H1 (cell line): ENCODE data around the gene CRTC1. TPM values are rescaled to one million over a fixed set of nuclear protein-coding genes. Genes with fewer than 3 reads are reported as not detected.

ENCODE experiments used
- CTCF ChIA-PET: fragments of 300-600 bp; sonication (Branson Sonifier 250); formaldehyde crosslinking; loops from one replicate; lab custom pipeline; 2021; ENCODE audit not compliant: partially characterized antibody; lab: Charles Lee
- POLR2A ChIA-PET: fragments of 300-600 bp; sonication (Branson Sonifier 250); formaldehyde crosslinking; loops from one replicate; lab custom pipeline; 2021; ENCODE audit warnings: inconsistent platforms; ENCODE audit not compliant: partially characterized antibody; lab: Charles Lee
- DNase-seq, 2 experiments: peaks; one replicate each; pipeline versions ENCODE4 v3.0.0 to v3.0.0-alpha.2; 2010 to 2022; ENCODE audit warnings: low spot score in 2 of 2, low read depth in 1 of 2, mixed read lengths in 1 of 2
- FAIRE-seq: peaks from 2 replicates; lab custom pipeline; 2011; peaks lifted over from hg19 to GRCh38; lab: Jason Lieb, UNC
- H2AFZ ChIP-seq: 2 replicates; pipeline ENCODE4 v1.8.1; 2012; ENCODE audit warnings: low read length, inconsistent platforms
- H2AK5ac ChIP-seq: 2 replicates; pipeline ENCODE4 v1.6.1; 2013; ENCODE audit warnings: low read depth, low read length
- H2BK120ac ChIP-seq: replicated peaks from 2 replicates; pipeline ENCODE3; 2013; ENCODE audit warnings: low read depth, low read length, inconsistent platforms
- H2BK12ac ChIP-seq: 2 replicates; pipeline ENCODE4 v1.6.1; 2013; ENCODE audit warnings: low read depth, low read length
- H2BK15ac ChIP-seq: 2 replicates; pipeline ENCODE4 v1.6.1; 2013; ENCODE audit warnings: low read length
- H2BK20ac ChIP-seq: 2 replicates; pipeline ENCODE4 v1.6.1; 2013; ENCODE audit warnings: low read length
- H2BK5ac ChIP-seq: 2 replicates; pipeline ENCODE4 v1.6.1; 2013; ENCODE audit warnings: low read depth, low read length
- H3K14ac ChIP-seq: 2 replicates; pipeline ENCODE4 v1.6.1; 2013; ENCODE audit warnings: inconsistent platforms; ENCODE audit not compliant: insufficient read length
- H3K18ac ChIP-seq: 2 replicates; pipeline ENCODE4 v1.6.1; 2013; ENCODE audit warnings: low read length; ENCODE audit errors: extremely low read depth
- H3K23ac ChIP-seq: 2 replicates; pipeline ENCODE4 v1.6.1; 2013; ENCODE audit warnings: inconsistent platforms; ENCODE audit not compliant: insufficient read length
- H3K23me2 ChIP-seq: 2 replicates; pipeline ENCODE4 v1.6.1; 2013; ENCODE audit warnings: low read depth, low read length
- H3K27ac ChIP-seq: 2 replicates; pipeline ENCODE4 v1.6.1; 2011; ENCODE audit warnings: low read depth, low read length, inconsistent platforms
- H3K27me3 ChIP-seq, 4 experiments: replicated peaks in 1 of 4; 1 replicate in 1 of 4; 2 replicates in 3 of 4; pipeline versions ENCODE4 v1.6.1 to v1.8.1; 2011 to 2013; ENCODE audit warnings: low read length in 3 of 4, mild to moderate bottlenecking in 3 of 4, inconsistent platforms in 2 of 4, mixed read lengths in 2 of 4, moderate library complexity in 1 of 4; ENCODE audit not compliant: control insufficient read depth in 3 of 4, insufficient read depth in 3 of 4; ENCODE audit errors: extremely low read depth in 1 of 4
- H3K36me3 ChIP-seq, 4 experiments: 2 replicates each; pipeline versions ENCODE4 v1.6.1 to v1.8.1; 2011 to 2013; ENCODE audit warnings: mild to moderate bottlenecking in 4 of 4, low read length in 3 of 4, moderate library complexity in 2 of 4, control low read depth in 1 of 4, inconsistent platforms in 1 of 4; ENCODE audit not compliant: insufficient read depth in 4 of 4, control insufficient read depth in 2 of 4
- H3K4ac ChIP-seq: replicated peaks from 2 replicates; pipeline ENCODE3; 2013; ENCODE audit warnings: low read length, low read depth, mixed read lengths, inconsistent platforms; ENCODE audit not compliant: insufficient read length
- H3K4me1 ChIP-seq, 4 experiments: replicated peaks in 1 of 4; 1 replicate in 1 of 4; 2 replicates in 3 of 4; pipeline versions ENCODE4 v1.6.1 to v1.8.1; 2011 to 2013; ENCODE audit warnings: low read length in 3 of 4, inconsistent platforms in 2 of 4, mixed read lengths in 1 of 4; ENCODE audit not compliant: insufficient read depth in 4 of 4, control insufficient read depth in 3 of 4
- H3K4me2 ChIP-seq, 2 experiments: 2 replicates each; pipeline versions ENCODE4 v1.6.1 to v1.8.1; 2011 to 2013; ENCODE audit warnings: low read depth in 2 of 2, low read length in 2 of 2, control low read depth in 1 of 2, inconsistent platforms in 1 of 2, mild to moderate bottlenecking in 1 of 2; ENCODE audit not compliant: insufficient read depth in 1 of 2
- H3K4me3 ChIP-seq, 4 experiments: fragments of 200-600, 300-600 bp in 1 of 4; sonication (generic), shearing (Covaris generic), sonication (Bioruptor Twin) in 1 of 4; 2 replicates each; pipeline versions ENCODE4 v1.5.1 to v1.8.1; 2011 to 2016; ENCODE audit warnings: low read length in 4 of 4, low read depth in 3 of 4, control low read depth in 2 of 4, inconsistent platforms in 2 of 4, mild to moderate bottlenecking in 2 of 4, mixed read lengths in 1 of 4, moderate library complexity in 1 of 4; ENCODE audit not compliant: insufficient read depth in 2 of 4; ENCODE audit errors: extremely low read depth in 1 of 4
- H3K56ac ChIP-seq: replicated peaks from 2 replicates; pipeline ENCODE3; 2013; ENCODE audit warnings: low read depth, mild to moderate bottlenecking, mixed read lengths, low read length, inconsistent platforms; ENCODE audit not compliant: insufficient read length
- H3K79me1 ChIP-seq: 2 replicates; pipeline ENCODE4 v1.6.1; 2013; ENCODE audit warnings: low read depth, low read length, control low read depth
- H3K79me2 ChIP-seq, 2 experiments: 2 replicates each; pipeline versions ENCODE4 v1.6.1 to v1.8.1; 2012 to 2013; ENCODE audit warnings: low read length in 2 of 2, mild to moderate bottlenecking in 2 of 2, inconsistent platforms in 1 of 2; ENCODE audit not compliant: insufficient read depth in 2 of 2, control insufficient read depth in 1 of 2
- H3K9ac ChIP-seq, 4 experiments: replicated peaks in 1 of 4; 1 replicate in 1 of 4; 2 replicates in 3 of 4; pipeline versions ENCODE4 v1.6.1 to v1.8.1; 2011 to 2013; ENCODE audit warnings: low read depth in 3 of 4, low read length in 3 of 4, control low read depth in 2 of 4, mild to moderate bottlenecking in 2 of 4, moderate library complexity in 2 of 4, inconsistent platforms in 1 of 4; ENCODE audit errors: extremely low read depth in 1 of 4
- H3K9me3 ChIP-seq, 2 experiments: 2 replicates each; pipeline versions ENCODE4 v1.6.1 to v1.8.1; 2012 to 2013; ENCODE audit warnings: mild to moderate bottlenecking in 2 of 2, moderate library complexity in 2 of 2, control low read depth in 1 of 2, inconsistent platforms in 1 of 2, low read depth in 1 of 2, low read length in 1 of 2, mixed read lengths in 1 of 2; ENCODE audit not compliant: insufficient read depth in 2 of 2
- H4K20me1 ChIP-seq, 2 experiments: replicated peaks in 1 of 2; 2 replicates each; pipeline versions ENCODE3 to v1.8.1; 2011 to 2013; ENCODE audit warnings: inconsistent platforms in 2 of 2, low read length in 2 of 2, mild to moderate bottlenecking in 1 of 2; ENCODE audit not compliant: insufficient read depth in 2 of 2, control insufficient read depth in 1 of 2
- H4K5ac ChIP-seq: 2 replicates; pipeline ENCODE4 v1.6.1; 2013; ENCODE audit warnings: low read length, low read depth, mixed read lengths, inconsistent platforms; ENCODE audit not compliant: insufficient read length
- H4K8ac ChIP-seq: 2 replicates; pipeline ENCODE4 v1.8.0; 2013; ENCODE audit warnings: mild to moderate bottlenecking, moderate library complexity, low read length, inconsistent platforms; ENCODE audit not compliant: insufficient read depth; ENCODE audit errors: extremely low read depth
- H4K91ac ChIP-seq: replicated peaks from 2 replicates; pipeline ENCODE3; 2013; ENCODE audit warnings: low read length, mixed read lengths, inconsistent platforms; ENCODE audit not compliant: insufficient read length
- BACH1 ChIP-seq: IDR thresholded peaks from 2 replicates; pipeline ENCODE4 v1.6.1; 2012; ENCODE audit warnings: low read length, improper control_type of control experiment
- BCL11A ChIP-seq, 2 experiments: IDR thresholded peaks; one replicate each; pipeline ENCODE4 v1.6.1; 2011; ENCODE audit warnings: low read depth in 2 of 2, low read length in 2 of 2, mild to moderate bottlenecking in 2 of 2
- CBX8 ChIP-seq: fragments of 300-800, 300-1000 bp; sonication (generic); IDR thresholded peaks from 2 replicates; pipeline ENCODE4 v1.7.1; 2016; ENCODE audit warnings: low read depth, low read length, borderline replicate concordance
- CHD1 ChIP-seq: IDR thresholded peaks from 2 replicates; pipeline ENCODE4 v1.6.1; 2012; ENCODE audit warnings: low read depth, low read length, improper control_type of control experiment
- CHD2 ChIP-seq: IDR thresholded peaks from 2 replicates; pipeline ENCODE4 v1.6.1; 2012; ENCODE audit warnings: low read length, improper control_type of control experiment
- EGR1 ChIP-seq: IDR thresholded peaks from 2 replicates; pipeline ENCODE4 v1.6.1; 2011; ENCODE audit warnings: low read depth, low read length, borderline replicate concordance
- KDM4A ChIP-seq: IDR thresholded peaks from one replicate; pipeline ENCODE4 v1.7.1; 2012; ENCODE audit warnings: low read depth, mild to moderate bottlenecking, moderate library complexity, low read length, inconsistent platforms; ENCODE audit not compliant: severe bottlenecking
- MAFK ChIP-seq: IDR thresholded peaks from 2 replicates; pipeline ENCODE4 v1.6.1; 2012; ENCODE audit warnings: low read depth, mild to moderate bottlenecking, improper control_type of control experiment, low read length
- POLR2A ChIP-seq, 2 experiments: IDR thresholded peaks; 1 replicate in 1 of 2; 2 replicates in 1 of 2; pipeline ENCODE4 v1.6.1; 2011; ENCODE audit warnings: low read depth in 2 of 2, low read length in 2 of 2, mild to moderate bottlenecking in 2 of 2; ENCODE audit errors: control extremely low read depth in 1 of 2
- RFX5 ChIP-seq: IDR thresholded peaks from 2 replicates; pipeline ENCODE4 v1.6.1; 2011; ENCODE audit warnings: low read depth, low read length, improper control_type of control experiment, borderline replicate concordance
- SUZ12 ChIP-seq: fragments of 200-600 bp; sonication (generic); IDR thresholded peaks from 2 replicates; pipeline ENCODE4 v1.6.1; 2012; ENCODE audit warnings: mild to moderate bottlenecking, inconsistent platforms, low read length, moderate library complexity, mixed read lengths
- TAF7 ChIP-seq: optimal IDR thresholded peaks from 2 replicates; pipeline ENCODE3; 2011; ENCODE audit warnings: low read depth, mild to moderate bottlenecking, inconsistent platforms, low read length, moderate library complexity, borderline replicate concordance
- TBP ChIP-seq: IDR thresholded peaks from 2 replicates; pipeline ENCODE4 v1.6.1; 2011; ENCODE audit warnings: low read depth, low read length, improper control_type of control experiment
- WGBS, 2 experiments: shearing (Covaris generic) in 1 of 2; methylation state at CpG; one replicate each; pipeline versions ENCODE4 v1.1.6 to v1.1.7; 2013 to 2015; ENCODE audit warnings: low lambda C conversion rate in 2 of 2, mixed read lengths in 2 of 2, inconsistent platforms in 1 of 2, low coverage in 1 of 2, missing lambda C conversion rate in 1 of 2; ENCODE audit not compliant: insufficient replicate concordance in 2 of 2, insufficient coverage in 1 of 2, insufficient read length in 1 of 2; ENCODE audit errors: extremely low coverage in 1 of 2, missing lambda C conversion rate in 1 of 2; 5-methylcytosine and 5-hydroxymethylcytosine counted together
- polyA plus RNA-seq, 7 experiments: library from polyadenylated mRNA; depleted of rRNA in 3 of 7; stranded (reverse) in 5 of 7; unstranded in 2 of 7; fragments of >200 nt in 5 of 7; fragments of 200-250 nt in 2 of 7; gene quantifications; 1 replicate in 5 of 7; 2 replicates in 1 of 7; 4 replicates in 1 of 7; pipeline versions ENCODE4 v1.2.1 to v1.2.3, GENCODE V29; 2011 to 2013; ENCODE audit warnings: missing spikeins in 2 of 7, mixed read lengths in 2 of 7
- total RNA-seq: library from RNA; stranded (reverse); fragmentation: NEBNext Ultra II Directional; extraction: Animal tissue kit (Norgen Biotek cat#: 25700); gene quantifications from 2 replicates; pipeline ENCODE4 v1.2.1, GENCODE V29; 2021

CRTC1 gene
- total and polyA plus RNA-seq, 2 of the 8 experiments (the other 6 are each of a cell fraction or from before 2014, with no cell fraction given) = 2.9 to 8.5 TPM

- Histone ChIP-seq H3K4ac (no peak overlapping the region), H3K4me1 (peaks cover 0 to 3% (median 0%) of the 10 kb centered on the region in 4 experiments; a peak in 1 of 7 replicates), H4K5ac (no peak overlapping the region), H3K4me3 (no peak overlapping the region), H2BK15ac (no peak overlapping the region), H3K18ac (no peak overlapping the region), H3K56ac (no peak overlapping the region), H2BK12ac (no peak overlapping the region), H3K79me1 (peaks cover 2% of the 10 kb centered on the region; the same call in 1 of the 2 replicates), H2BK5ac (no peak overlapping the region), H3K27ac (no peak overlapping the region), H2AFZ (no peak overlapping the region), H2BK120ac (no peak overlapping the region), H2BK20ac (no peak overlapping the region), H3K79me2 (no peaks in the 10 kb centered on the region), H4K8ac (0 out of 2 replicates have a peak overlapping the region, but pooled peaks have one; percentile 11), H3K27me3 (no peaks in the 10 kb centered on the region), H3K9ac (no peak overlapping the region), H3K23ac (no peak overlapping the region), H3K14ac (no peak overlapping the region), H3K9me3 (no peaks in the 10 kb centered on the region), H2AK5ac (no peak overlapping the region), H4K91ac (no peak overlapping the region), H3K36me3 (no peaks in the 10 kb centered on the region), H4K20me1 (peaks cover 2 to 10% of the 10 kb centered on the region in 2 experiments), H3K23me2 (no peaks in the 10 kb centered on the region), H3K4me2 (no peak overlapping the region)
- FAIRE-seq (no peak), DNase-seq (no peak)
- CTCF ChIA-PET = interaction anchor here (0.6 to 1.8 kb wide), 4 partner anchors 11 to 239 kb away, joined by 3 to 6 read pairs (median 3); no protein-coding TSS in a partner anchor
- WGBS, 2 experiments = 87% methylated on average over 26 of the region's 27 CpGs; no CpG with 5 or more reads in 1 of the 2 experiments
- POLR2A ChIA-PET = interaction anchor here (1.0 kb wide), 1 partner anchor 155 kb away, joined by 3 read pairs; no protein-coding TSS in a partner anchor
- TF ChIP-seq MAFK (no peak), CHD2 (no peak), POLR2A (IDR thresholded peaks at IDR 0.05; ENCODE audit: control extremely low read depth in 1 of 2, low read depth in 2 of 2, low read length in 2 of 2) (no peak), EGR1 (no peak), TAF7 (no peak), BCL11A (IDR thresholded peaks at IDR 0.05; ENCODE audit: low read depth in 2 of 2, low read length in 2 of 2) (no peak), SUZ12 (no peak), RFX5 (no peak), CHD1 (no peak), KDM4A (no peak), BACH1 (no peak), TBP (no peak), CBX8 (no peak)
Observed at GRCh38 chr19:18736415-18737336, 53.2 kb downstream of the CRTC1 start.
